Measurements from ENCODE around the gene SLC6A5. TPM values are rescaled to one million over a fixed set of nuclear protein-coding genes. Genes with fewer than 3 reads are reported as not detected.

The SLC6A5 gene
- total RNA-seq, 1 donor from 2014 or later, result not detected

- H3K36me3 ChIP-seq, result no peaks in the 10 kb centered on the region
- H3K4me3 ChIP-seq, result no peak overlapping the region
- H3K27ac ChIP-seq, result no peak overlapping the region
- H3K4me1 ChIP-seq, result no peaks in the 10 kb centered on the region
- no peak for TF ChIP-seq CTCF (IDR thresholded peaks at IDR 0.05)
- H3K27me3 ChIP-seq, result no peaks in the 10 kb centered on the region
- no peaks in the 10 kb centered on the region for H3K9me3 ChIP-seq
- intact Hi-C loops (cut with DNase I), result no loop called here
- DNase-seq (ENCODE audit: low spot score in 2 of 2), result no peak
Observed at GRCh38 chr11:20618083-20618482, 18.7 kb downstream of the SLC6A5 start.

- no peak overlapping the region for H3K4me3 ChIP-seq
- no peak overlapping the region for H3K27ac ChIP-seq
- no peaks in the 10 kb centered on the region for H3K27me3 ChIP-seq
- H3K9me3 ChIP-seq, result no peaks in the 10 kb centered on the region
- no peaks in the 10 kb centered on the region for H3K36me3 ChIP-seq
- DNase-seq (ENCODE audit: low spot score in 2 of 2), result no peak
- intact Hi-C loops (cut with DNase I), result no loop called here
- no peaks in the 10 kb centered on the region for H3K4me1 ChIP-seq
- TF ChIP-seq CTCF (IDR thresholded peaks at IDR 0.05), result no peak
Observed at GRCh38 chr11:20620988-20621387, 21.6 kb downstream of the SLC6A5 start.

- H3K27me3 ChIP-seq, result no peaks in the 10 kb centered on the region
- TF ChIP-seq CTCF (IDR thresholded peaks at IDR 0.05), result no peak
- H3K4me1 ChIP-seq, result no peaks in the 10 kb centered on the region
- DNase-seq (ENCODE audit: low spot score in 2 of 2), result no peak
- intact Hi-C loops (cut with DNase I), result no loop called here
- no peaks in the 10 kb centered on the region for H3K9me3 ChIP-seq
- no peaks in the 10 kb centered on the region for H3K36me3 ChIP-seq
- H3K4me3 ChIP-seq, result no peak overlapping the region
- no peak overlapping the region for H3K27ac ChIP-seq
Observed at GRCh38 chr11:20621679-20622078, 22.3 kb downstream of the SLC6A5 start.

GRCh38 chr11:20623252-20623651 lies 23.8 kb downstream of the SLC6A5 start:
- intact Hi-C loops (cut with DNase I), result no loop called here
- H3K4me1 ChIP-seq, result no peaks in the 10 kb centered on the region
- H3K9me3 ChIP-seq, result no peaks in the 10 kb centered on the region
- H3K36me3 ChIP-seq, result no peaks in the 10 kb centered on the region
- no peaks in the 10 kb centered on the region for H3K27me3 ChIP-seq
- no peak for TF ChIP-seq CTCF (IDR thresholded peaks at IDR 0.05)
- no peak overlapping the region for H3K27ac ChIP-seq
- no peak overlapping the region for H3K4me3 ChIP-seq
- DNase-seq (ENCODE audit: low spot score in 2 of 2), result no peak

GRCh38 chr11:20626279-20626678 lies 26.9 kb downstream of the SLC6A5 start:
- Histone ChIP-seq H3K4me3 (no peak overlapping the region), H3K4me1 (no peaks in the 10 kb centered on the region), H3K27ac (no peak overlapping the region), H3K27me3 (no peaks in the 10 kb centered on the region), H3K9me3 (no peaks in the 10 kb centered on the region), H3K36me3 (no peaks in the 10 kb centered on the region)
- DNase-seq (ENCODE audit: low spot score in 2 of 2), result no peak
- no peak for TF ChIP-seq CTCF (IDR thresholded peaks at IDR 0.05)
- intact Hi-C loops (cut with DNase I), result no loop called here

GRCh38 chr11:20627026-20627425 lies 27.6 kb downstream of the SLC6A5 start:
- H3K9me3 ChIP-seq, result no peaks in the 10 kb centered on the region
- no peak overlapping the region for H3K27ac ChIP-seq
- no peaks in the 10 kb centered on the region for H3K27me3 ChIP-seq
- H3K36me3 ChIP-seq, result no peaks in the 10 kb centered on the region
- TF ChIP-seq CTCF (IDR thresholded peaks at IDR 0.05), result no peak
- intact Hi-C loops (cut with DNase I), result no loop called here
- H3K4me1 ChIP-seq, result no peaks in the 10 kb centered on the region
- no peak overlapping the region for H3K4me3 ChIP-seq
- no peak for DNase-seq (ENCODE audit: low spot score in 2 of 2)
